ENCODE measurements around the gene SCRN1. TPM values are rescaled to one million over a fixed set of nuclear protein-coding genes. Genes with fewer than 3 reads are reported as not detected.

Gene SCRN1
- total and polyA plus RNA-seq, 2 of the 4 experiments (the other 2 are of a cell fraction): 57.1 to 124 TPM

GRCh38 chr7:29940199-29940598 lies 49.4 kb downstream of the SCRN1 start:
- H3K36me3 ChIP-seq (ENCODE audit: control insufficient read depth, insufficient read depth, low read length): peaks cover 56% of the 10 kb centered on the region
- H3K27me3 ChIP-seq (ENCODE audit: control insufficient read depth, insufficient read depth, low read length): no peaks in the 10 kb centered on the region
- no peak overlapping the region for H3K4me2 ChIP-seq (ENCODE audit: low read depth, low read length)
- H3K4me1 ChIP-seq (ENCODE audit: control insufficient read depth, insufficient read depth, low read length): no peaks in the 10 kb centered on the region; the same call in 1 of the 2 replicates
- ChIA-PET CTCF (interaction anchor here (0.6 kb wide), 1 partner anchor 896 kb away, joined by 3 read pairs; no protein-coding TSS in a partner anchor), POLR2A (ENCODE audit: unreplicated experiment) (interaction anchor here (0.6 kb wide), 1 partner anchor 11 kb away, joined by 3 read pairs; no protein-coding TSS in a partner anchor)
- no peak overlapping the region for H2AK9ac ChIP-seq (replicated peaks; ENCODE audit: low read depth, low read length, poor library complexity)
- no peak overlapping the region for H3K14ac ChIP-seq (replicated peaks; ENCODE audit: low read depth, low read length)
- no peak overlapping the region for H2AK5ac ChIP-seq (ENCODE audit: low read depth, low read length)
- no peak overlapping the region for H2AFZ ChIP-seq (replicated peaks; ENCODE audit: low read length, poor library complexity)
- in situ Hi-C loops (cut with MboI; ENCODE audit: low sequenced_read_pairs): no loop called here
- intact Hi-C loops (cut with micrococcal nuclease): no loop called here
- H3K23ac ChIP-seq (ENCODE audit: low read depth, low read length): no peak overlapping the region
- no peak overlapping the region for H4K91ac ChIP-seq (ENCODE audit: insufficient read depth, low read depth, low read length)
- no peak overlapping the region for H3K56ac ChIP-seq (ENCODE audit: extremely low read depth, insufficient read depth, low read length)
- no peak overlapping the region for H2BK5ac ChIP-seq (ENCODE audit: low read depth, low read length, poor library complexity, severe bottlenecking)
- H3K79me1 ChIP-seq (ENCODE audit: low read depth in 1 of 2, low read length in 2 of 2): peaks cover 20 to 37% of the 10 kb centered on the region in 2 experiments
- no TSS peak for BruUV-seq (replicated peaks)
- H4K8ac ChIP-seq (ENCODE audit: low read depth in 2 of 2, low read length in 2 of 2): no peak overlapping the region
- no peak overlapping the region for H4K5ac ChIP-seq (ENCODE audit: low read depth, low read length)
- H3K9me3 ChIP-seq (ENCODE audit: control insufficient read depth, insufficient read depth, low read length): no peaks in the 10 kb centered on the region
- DNase-seq: peak; percentile 10
- no peak for ATAC-seq (ENCODE audit: low read depth)
- no peak overlapping the region for H3K27ac ChIP-seq (ENCODE audit: insufficient read depth, low read length)
- H3K9ac ChIP-seq (ENCODE audit: low read depth, low read length): no peak overlapping the region
- no CpG with 5 or more reads among the region's 2 CpGs for WGBS, 2 experiments (ENCODE audit: extremely low coverage in 2 of 2, insufficient read length in 1 of 2)
- no peak overlapping the region for H3K4ac ChIP-seq (ENCODE audit: low read depth, low read length)
- H4K20me1 ChIP-seq (ENCODE audit: insufficient read depth, low read length): peaks cover 5% of the 10 kb centered on the region; the same call in 1 of the 2 replicates
- peaks cover 3% of the 10 kb centered on the region for H3K9me1 ChIP-seq (ENCODE audit: insufficient read depth, low read length)
- H2BK15ac ChIP-seq (ENCODE audit: low read depth, low read length): no peak overlapping the region
- no peak overlapping the region for H2BK120ac ChIP-seq (ENCODE audit: low read depth, low read length)
- TF ChIP-seq CEBPB (IDR thresholded peaks at IDR 0.05; ENCODE audit: low read depth, low read length) (no peak), RFX5 (IDR thresholded peaks at IDR 0.05; ENCODE audit: low read depth, low read length) (no peak), RAD21 (IDR thresholded peaks at IDR 0.05; ENCODE audit: low read length) (no peak), POLR2A (IDR thresholded peaks at IDR 0.05; ENCODE audit: low read depth, low read length) (no peak), USF2 (IDR thresholded peaks at IDR 0.05; ENCODE audit: low read depth, low read length) (no peak), CHD1 (IDR thresholded peaks at IDR 0.05; ENCODE audit: low read depth, low read length) (no peak), SMC3 (IDR thresholded peaks at IDR 0.05; ENCODE audit: low read depth, low read length) (no peak), BHLHE40 (IDR thresholded peaks at IDR 0.05; ENCODE audit: low read depth, low read length) (no peak), CTCF (conservative IDR thresholded peaks at IDR 0.05; ENCODE audit: low read depth, low read length) (no peak), MAFK (IDR thresholded peaks at IDR 0.05; ENCODE audit: low read depth, low read length) (no peak), FOS (IDR thresholded peaks at IDR 0.05; ENCODE audit: low read depth, low read length) (no peak), MAZ (IDR thresholded peaks at IDR 0.05; ENCODE audit: borderline replicate concordance, low read depth, low read length) (no peak), NFE2L2 (IDR thresholded peaks at IDR 0.05; ENCODE audit: low read depth, low read length) (no peak), RCOR1 (IDR thresholded peaks at IDR 0.05; ENCODE audit: insufficient replicate concordance, low read length) (no peak), ELK1 (IDR thresholded peaks at IDR 0.05; ENCODE audit: borderline replicate concordance, low read depth, low read length) (no peak)
- no peak overlapping the region for H3K4me3 ChIP-seq (ENCODE audit: insufficient read depth, low read depth, low read length)
- no peak overlapping the region for H3K18ac ChIP-seq (ENCODE audit: low read depth, low read length)
- H2BK20ac ChIP-seq (ENCODE audit: low read depth, low read length): no peak overlapping the region
- dilution Hi-C loops (cut with HindIII; ENCODE audit: low sequenced_read_pairs, unreplicated experiment): no loop called here

Measured in IMR-90 (cell line).